Transverse colon (tissue), 4 donors: ENCODE data around the gene MAST2. TPM values are rescaled to one million over a fixed set of nuclear protein-coding genes. Genes with fewer than 3 reads are reported as not detected.

Experiments
- DNase-seq: peaks from one replicate; pipeline ENCODE4 v3.0.0-alpha.2; 2019
- H3K27ac ChIP-seq, 4 donors: fragments of 200-600 bp; sonication (generic); 2 replicates each; pipeline ENCODE4 v1.5.1; 2016 to 2018; ENCODE audit warnings: inconsistent platforms in 4 of 4
- H3K27me3 ChIP-seq: fragments of 200-600 bp; sonication (generic); 2 replicates; pipeline ENCODE4 v1.5.1; 2017; ENCODE audit warnings: inconsistent platforms
- H3K36me3 ChIP-seq, 4 donors: fragments of 200-600 bp; sonication (generic); 2 replicates each; pipeline ENCODE4 v1.5.1; 2017 to 2019; ENCODE audit warnings: inconsistent platforms in 4 of 4
- H3K4me1 ChIP-seq, 4 donors: fragments of 200-600 bp; sonication (generic); 2 replicates each; pipeline ENCODE4 v1.5.1; 2017 to 2020; ENCODE audit warnings: inconsistent platforms in 4 of 4
- H3K4me3 ChIP-seq, 4 donors: fragments of 200-600 bp; sonication (generic); 1 replicate in 1 of 4; 2 replicates in 3 of 4; pipeline versions ENCODE4 v1.5.1 to v1.6.1; 2017 to 2019; ENCODE audit warnings: inconsistent platforms in 4 of 4
- H3K9me3 ChIP-seq, 2 donors: fragments of 200-600 bp; sonication (generic); 2 replicates each; pipeline ENCODE4 v1.5.1; 2017 to 2019; ENCODE audit warnings: inconsistent platforms in 2 of 2
- CTCF ChIP-seq, 5 experiments: fragments of 200-600 bp in 3 of 5; fragments of 450-650 bp in 2 of 5; sonication (generic) in 3 of 5; IDR thresholded peaks; 1 replicate in 2 of 5; 2 replicates in 3 of 5; pipeline ENCODE4 v1.5.1; 2016 to 2017; ENCODE audit warnings: antibody characterized with exemption in 5 of 5, inconsistent platforms in 3 of 5, mild to moderate bottlenecking in 2 of 5, moderate library complexity in 1 of 5
- EP300 ChIP-seq: sonication (generic); formaldehyde crosslinking; IDR thresholded peaks from one replicate; pipeline ENCODE4 v1.6.1; 2017; ENCODE audit warnings: antibody characterized with exemption, low read depth
- POLR2A ChIP-seq: fragments of 450-650 bp; IDR thresholded peaks from one replicate; pipeline ENCODE4 v1.6.1; 2016; ENCODE audit warnings: antibody characterized with exemption, mild to moderate bottlenecking, moderate library complexity
- POLR2AphosphoS5 ChIP-seq, 3 donors: sonication (generic); formaldehyde crosslinking; IDR thresholded peaks; one replicate each; pipeline ENCODE4 v1.6.1; 2016; ENCODE audit warnings: antibody characterized with exemption in 3 of 3
- WGBS, 2 donors: methylation state at CpG; one replicate each; pipeline ENCODE4 v1.1.5; 2018; ENCODE audit warnings: low coverage in 1 of 2; 5-methylcytosine and 5-hydroxymethylcytosine counted together
- in situ Hi-C, 4 donors: fragments of 200-750 bp; cut with MboI; loops; one replicate each; pipeline versions ENCODE4 v1.15.0 to v1.15.1; 2017; ENCODE audit warnings: low sequenced_read_pairs in 3 of 4, low pct_ligation_motif_present in 1 of 4, low pct_unique_long_range_greater_than_20kb in 1 of 4
- intact Hi-C: fragments of 100-400 bp; cut with DNase I; formaldehyde crosslinking; loops from one replicate; pipeline ENCODE4 v1.15.1; 2023; ENCODE audit warnings: low total_unique reads
- total RNA-seq, 4 donors: library from RNA; depleted of rRNA; stranded (reverse); fragments of >200 nt; gene quantifications; one replicate each; pipeline ENCODE4 v1.1.0, GENCODE V29; 2016

The MAST2 gene
- total RNA-seq, 4 donors from 2014 or later: 160 to 313 (median 161) TPM

GRCh38 chr1:46070164-46070814 lies 266.9 kb downstream of the MAST2 start:
- Histone ChIP-seq H3K27ac (no peak overlapping the region), H3K9me3 (no peaks in the 10 kb centered on the region), H3K4me1 (no peaks in the 10 kb centered on the region), H3K4me3 (no peak overlapping the region), H3K27me3 (no peaks in the 10 kb centered on the region), H3K36me3 (no peaks in the 10 kb centered on the region)
- WGBS, 2 donors: 78 to 82% methylated on average over 6 of the region's 6 CpGs
- DNase-seq: no peak
- intact Hi-C loops: no loop called here
- TF ChIP-seq CTCF (IDR thresholded peaks at IDR 0.05): no peak
- no peak for TF ChIP-seq POLR2AphosphoS5 (IDR thresholded peaks at IDR 0.05)
- in situ Hi-C loops: no loop called here

- Histone ChIP-seq H3K4me1 (no peaks in the 10 kb centered on the region), H3K4me3 (no peak overlapping the region), H3K9me3 (no peaks in the 10 kb centered on the region), H3K27me3 (no peaks in the 10 kb centered on the region), H3K36me3 (no peaks in the 10 kb centered on the region), H3K27ac (no peak overlapping the region)
- 94 to 100% methylated on average over 1 of the region's 1 CpG for WGBS, 2 donors
- TF ChIP-seq POLR2A (no peak), CTCF (IDR thresholded peaks at IDR 0.05) (no peak), POLR2AphosphoS5 (IDR thresholded peaks at IDR 0.05) (no peak), EP300 (no peak)
- in situ Hi-C loops (no loop called here), intact Hi-C loops (no loop called here)
- DNase-seq: no peak
Observed at GRCh38 chr1:46072975-46073374, 269.6 kb downstream of the MAST2 start.

GRCh38 chr1:46076343-46076742 lies 272.9 kb downstream of the MAST2 start:
- in situ Hi-C loops: no loop called here
- H3K27ac ChIP-seq: no peak overlapping the region
- no peak overlapping the region for H3K4me3 ChIP-seq
- intact Hi-C loops: no loop called here
- DNase-seq: no peak
- WGBS, 2 donors: 91% methylated on average over 2 of the region's 2 CpGs
- TF ChIP-seq CTCF (IDR thresholded peaks at IDR 0.05) (no peak), POLR2A (no peak), POLR2AphosphoS5 (IDR thresholded peaks at IDR 0.05) (no peak), EP300 (no peak)
- H3K27me3 ChIP-seq: no peaks in the 10 kb centered on the region
- no peaks in the 10 kb centered on the region for H3K9me3 ChIP-seq
- no peaks in the 10 kb centered on the region for H3K36me3 ChIP-seq
- no peaks in the 10 kb centered on the region for H3K4me1 ChIP-seq

- TF ChIP-seq POLR2A: no peak
- TF ChIP-seq EP300: no peak
- TF ChIP-seq CTCF (IDR thresholded peaks at IDR 0.05): no peak
- TF ChIP-seq POLR2AphosphoS5 (IDR thresholded peaks at IDR 0.05): no peak
- in situ Hi-C loops: no loop called here
- intact Hi-C loops: no loop called here
- no peaks in the 10 kb centered on the region for H3K27me3 ChIP-seq
- H3K4me3 ChIP-seq: no peak overlapping the region
- H3K27ac ChIP-seq: no peak overlapping the region
- H3K36me3 ChIP-seq: no peaks in the 10 kb centered on the region
- H3K9me3 ChIP-seq: no peaks in the 10 kb centered on the region
- no peaks in the 10 kb centered on the region for H3K4me1 ChIP-seq
- DNase-seq: no peak
- 86 to 88% methylated on average over 4 of the region's 4 CpGs for WGBS, 2 donors
Observed at GRCh38 chr1:46077644-46078043, 274.2 kb downstream of the MAST2 start.
